Measurements from ENCODE around the gene CNN2.
"Not testable (repeated sequence)": the region's sequence is repeated elsewhere in the genome, so short reads cannot be mapped to it uniquely, and the experiment has no call there.

CNN2 gene

DNA sequence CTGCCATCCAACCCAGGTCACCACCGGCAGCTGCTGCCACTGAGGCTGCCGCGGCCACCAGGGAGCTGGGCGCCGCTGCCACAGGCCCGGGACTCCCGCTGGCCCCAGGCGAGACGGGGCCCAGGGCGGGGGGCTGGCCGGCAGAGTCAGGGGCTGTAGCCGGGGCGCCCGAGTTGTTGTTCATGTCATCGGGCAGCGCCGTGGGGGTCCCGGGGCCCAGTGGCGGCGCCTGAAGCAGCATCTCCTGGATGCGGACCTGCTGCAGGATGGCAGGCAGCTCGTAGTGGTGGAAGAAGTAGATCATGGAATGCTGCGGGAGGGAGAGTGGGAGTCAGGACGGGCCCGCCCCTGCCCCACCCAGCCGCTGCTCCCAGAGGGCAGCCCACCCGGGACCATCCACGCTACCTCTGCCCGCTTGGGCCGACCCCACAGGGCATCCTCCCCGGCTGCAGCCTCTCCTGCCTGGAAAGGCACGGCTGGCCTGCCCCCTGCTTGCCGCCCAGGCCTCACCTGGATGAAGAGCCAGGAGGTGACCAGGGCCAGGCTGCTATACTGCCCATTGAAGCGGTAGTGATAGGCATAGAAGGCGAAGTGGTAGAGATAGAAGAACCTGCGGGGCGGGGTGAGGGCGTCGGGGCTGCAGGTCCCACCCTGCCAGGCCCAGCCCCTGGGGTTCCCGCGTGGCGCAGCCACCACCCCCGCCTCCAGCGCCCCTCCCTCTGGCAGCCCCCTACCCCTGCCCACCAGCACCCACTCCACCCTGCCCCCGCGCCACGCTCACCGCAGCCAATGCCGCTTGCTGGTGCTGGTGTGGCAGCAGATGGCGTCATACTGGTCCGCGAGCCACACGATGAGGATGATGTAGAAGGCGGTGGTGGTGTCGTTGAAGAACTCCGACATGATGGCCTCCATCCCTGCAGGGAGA lies 15.6 kb upstream of the CNN2 start:
- no peak overlapping the region for H3K4me3 ChIP-seq (ENCODE audit: low read depth, low read length)

DNA sequence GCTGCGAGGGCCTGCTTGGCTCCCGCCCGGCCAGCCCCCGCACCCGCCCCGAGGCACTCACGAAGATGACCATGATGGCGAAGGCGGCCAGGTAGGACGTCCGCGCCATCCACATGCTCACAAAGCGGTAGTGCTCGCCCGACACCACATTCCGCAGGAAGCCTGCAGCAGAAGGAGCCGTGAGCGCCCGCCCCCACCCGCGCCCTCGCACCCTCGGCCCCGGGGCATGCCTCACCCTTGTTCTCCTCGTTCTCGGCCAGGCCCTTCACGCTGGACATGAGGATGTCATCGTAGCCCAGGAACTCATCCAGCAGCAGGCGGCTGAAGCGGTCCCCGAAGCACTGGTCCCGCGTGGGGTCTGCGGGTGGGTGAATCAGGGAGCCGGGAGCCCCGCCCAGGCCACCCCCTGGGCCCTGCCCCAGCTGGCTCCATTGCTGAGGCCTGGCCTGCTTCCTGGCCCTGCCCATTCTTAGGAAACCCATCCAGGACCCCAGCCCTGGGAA lies 14.5 kb upstream of the CNN2 start:
- no peak overlapping the region for H3K4me3 ChIP-seq (ENCODE audit: low read depth, low read length)

DNA sequence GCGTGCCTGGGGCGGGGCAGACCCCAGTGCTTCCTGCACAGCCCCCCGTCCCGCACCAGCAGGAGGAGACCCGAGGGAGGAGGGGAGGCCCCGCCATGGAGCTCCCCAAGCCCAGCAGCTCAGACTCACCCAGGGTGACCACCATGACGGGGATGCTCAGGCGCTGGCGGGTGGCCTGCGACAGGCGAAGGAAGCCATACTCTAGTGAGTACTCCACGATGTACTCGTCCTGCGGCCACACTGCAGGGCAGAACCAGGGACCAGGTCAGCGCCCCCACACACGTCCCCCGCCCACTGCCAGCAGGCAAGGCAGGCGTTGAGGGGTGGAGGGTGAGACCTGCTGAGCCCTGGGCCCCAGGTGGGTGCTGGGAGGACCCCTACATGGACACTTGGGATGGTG lies 14.1 kb upstream of the CNN2 start:
- H3K4me3 ChIP-seq (ENCODE audit: low read depth, low read length) = no peak overlapping the region

DNA sequence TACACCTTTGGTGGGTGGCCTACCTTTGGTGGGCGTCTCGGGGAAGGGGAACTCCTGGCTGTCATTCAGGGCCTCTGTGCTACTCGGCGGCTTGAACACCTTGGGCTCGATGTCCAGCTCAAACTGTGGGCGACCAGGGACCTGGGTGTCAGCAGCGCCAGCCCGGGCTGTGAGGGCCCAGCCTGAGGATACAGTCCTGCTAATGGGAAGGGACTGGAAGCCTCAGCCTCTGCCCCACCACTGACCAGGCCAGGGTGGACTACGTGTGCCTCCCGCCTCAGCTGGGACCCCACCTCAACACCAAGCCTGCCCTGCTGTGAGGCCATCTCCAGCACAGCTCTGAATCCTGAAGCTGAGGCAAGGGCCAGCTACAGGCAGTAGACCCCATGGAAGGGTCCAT lies 13.2 kb upstream of the CNN2 start:
- H3K4me3 ChIP-seq (ENCODE audit: low read depth, low read length) = no peak overlapping the region

DNA sequence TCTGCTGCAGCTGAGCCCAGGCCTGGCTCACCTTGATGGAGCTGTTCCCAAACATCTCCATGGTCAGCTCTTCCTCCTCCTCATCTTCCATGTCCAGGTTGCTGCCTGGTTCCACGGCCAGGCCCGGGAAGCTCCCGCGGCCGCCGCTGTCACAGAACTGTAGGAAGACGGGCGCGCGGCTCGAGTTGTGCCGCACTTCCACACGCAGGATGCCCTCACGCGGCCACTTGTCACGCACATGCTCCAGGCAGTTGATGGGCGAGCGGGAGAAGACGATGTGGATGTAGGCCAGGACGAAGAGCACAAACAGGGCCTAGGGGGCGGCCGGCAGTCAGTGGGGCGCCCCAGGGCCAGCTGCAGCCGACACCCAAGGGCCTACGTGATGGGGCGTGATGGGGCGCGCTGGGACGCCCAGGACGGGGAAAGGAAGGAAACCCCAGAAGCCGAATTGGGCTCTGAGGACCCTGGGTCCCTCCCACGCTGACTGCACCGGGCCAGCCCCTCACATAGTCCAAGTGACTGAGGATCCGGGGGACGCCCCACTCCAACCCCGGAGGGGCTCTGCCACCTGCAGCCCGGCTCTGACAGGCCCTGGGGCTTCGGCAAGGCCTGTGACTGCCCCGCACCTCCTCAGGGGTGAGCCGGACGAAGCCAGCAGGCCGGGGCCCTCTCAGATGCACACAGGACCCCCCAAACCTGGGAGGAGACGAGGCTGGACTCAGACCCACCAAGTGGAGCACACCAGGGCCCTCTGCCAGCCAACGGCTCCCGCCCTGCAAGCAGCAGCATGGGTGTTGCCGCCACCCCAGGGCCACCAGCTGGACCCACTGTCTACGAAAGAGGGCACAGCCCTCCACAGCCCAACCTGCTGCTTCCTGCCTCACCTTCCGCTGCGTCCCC lies 12.0 kb upstream of the CNN2 start:
- H3K4me3 ChIP-seq (ENCODE audit: low read depth, low read length) = no peak overlapping the region

DNA sequence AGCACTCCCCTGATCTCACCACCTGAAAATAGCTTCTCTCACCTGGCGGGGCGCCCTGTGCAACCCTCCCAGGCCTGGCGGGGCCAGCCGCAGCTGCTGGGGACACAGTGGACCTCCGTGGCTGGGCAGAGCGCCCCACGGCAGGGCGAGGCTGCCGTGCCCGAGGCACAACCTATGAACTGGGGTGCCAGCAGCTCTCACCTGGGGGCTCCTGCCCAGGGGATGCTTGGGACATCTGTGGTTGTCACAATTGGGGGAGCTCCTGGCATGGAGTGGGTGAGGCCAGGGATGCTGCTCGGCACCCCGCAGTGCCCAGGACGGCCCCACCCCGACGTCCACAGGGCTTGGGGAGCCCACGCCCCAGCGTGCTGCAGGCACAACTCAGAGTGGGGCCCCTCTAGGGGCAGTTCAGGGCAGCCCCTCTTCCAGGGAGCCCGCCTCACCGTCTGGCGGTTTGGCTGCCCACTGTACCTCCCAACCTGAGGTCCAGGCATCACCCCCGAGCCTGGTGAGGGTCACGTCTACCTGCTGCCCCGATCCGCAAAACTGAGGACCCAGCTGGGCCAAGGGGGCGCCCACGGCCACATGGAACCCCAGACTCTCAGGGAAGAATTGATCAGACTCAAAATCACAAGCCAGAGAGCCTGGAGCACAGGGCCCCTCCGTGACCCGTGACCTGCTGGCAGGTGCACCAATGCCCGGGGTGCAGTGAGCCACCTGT lies 11.2 kb upstream of the CNN2 start:
- H3K4me3 ChIP-seq (ENCODE audit: low read depth, low read length) = no peak overlapping the region

DNA sequence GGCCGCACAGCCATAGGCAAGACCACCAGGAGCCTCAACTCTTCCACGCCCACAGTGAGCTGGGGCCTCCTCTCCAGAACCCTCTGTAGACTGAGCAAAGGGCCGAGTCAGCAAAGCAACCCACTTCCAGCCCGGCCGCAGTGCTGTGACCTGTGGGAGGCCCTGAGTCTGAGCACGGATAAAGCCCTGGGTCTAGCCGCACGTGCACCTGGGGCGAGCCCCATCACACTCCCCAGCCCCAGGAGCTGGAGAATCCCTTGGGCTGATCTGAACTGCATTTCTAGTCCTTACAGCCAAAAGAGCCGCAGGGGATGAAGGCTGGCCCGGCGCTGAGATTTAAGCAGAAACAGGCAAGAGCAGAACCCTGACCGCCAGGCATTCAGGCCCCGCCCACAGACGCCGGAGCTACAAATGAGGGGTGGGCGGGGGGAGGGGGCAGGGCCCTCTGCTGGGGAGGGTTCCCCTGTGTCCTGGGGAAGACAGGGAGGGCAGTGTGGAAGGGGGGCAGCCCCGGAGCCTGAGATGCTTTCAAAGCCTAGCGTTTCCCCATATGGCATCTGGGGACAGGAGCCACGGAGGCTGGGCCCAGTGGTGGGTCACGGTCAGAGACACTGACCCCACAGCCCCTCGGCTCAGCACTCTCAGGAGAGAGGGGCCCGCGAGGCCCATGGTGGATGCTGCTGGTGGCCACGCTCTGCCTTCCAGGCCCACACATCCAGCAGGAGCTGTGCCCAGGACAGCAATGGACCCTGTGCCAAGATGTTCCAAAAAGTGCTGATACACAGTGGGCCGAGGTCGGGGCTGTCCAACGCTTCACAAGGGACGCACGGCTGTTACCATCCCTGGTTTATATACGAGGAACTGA lies 10.4 kb upstream of the CNN2 start:
- H3K4me3 ChIP-seq (ENCODE audit: low read depth, low read length) = no peak overlapping the region

DNA sequence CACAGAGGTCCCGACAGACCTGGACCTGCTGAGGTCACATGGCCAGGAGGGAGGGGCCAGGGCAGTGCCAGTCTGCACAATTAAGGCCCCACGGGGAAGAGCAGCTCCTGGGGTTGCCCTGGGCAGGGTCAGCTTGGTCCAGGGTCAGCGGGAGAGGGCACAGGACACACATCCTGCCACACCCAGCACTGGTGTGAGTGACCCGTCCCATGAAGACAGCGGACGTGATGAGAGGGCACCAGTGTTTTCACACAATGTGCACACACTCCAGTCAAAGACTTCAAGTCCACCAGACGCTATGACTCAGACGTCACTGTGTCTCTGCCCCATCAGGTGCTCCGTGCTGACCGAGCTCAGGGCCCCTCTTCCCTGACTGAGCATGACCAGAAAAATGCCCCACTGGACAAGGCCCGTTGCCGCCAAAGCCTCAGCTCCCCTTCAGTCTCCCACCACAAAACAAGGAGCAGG lies 9.7 kb upstream of the CNN2 start:
- H3K4me3 ChIP-seq (ENCODE audit: low read depth, low read length) = no peak overlapping the region

DNA sequence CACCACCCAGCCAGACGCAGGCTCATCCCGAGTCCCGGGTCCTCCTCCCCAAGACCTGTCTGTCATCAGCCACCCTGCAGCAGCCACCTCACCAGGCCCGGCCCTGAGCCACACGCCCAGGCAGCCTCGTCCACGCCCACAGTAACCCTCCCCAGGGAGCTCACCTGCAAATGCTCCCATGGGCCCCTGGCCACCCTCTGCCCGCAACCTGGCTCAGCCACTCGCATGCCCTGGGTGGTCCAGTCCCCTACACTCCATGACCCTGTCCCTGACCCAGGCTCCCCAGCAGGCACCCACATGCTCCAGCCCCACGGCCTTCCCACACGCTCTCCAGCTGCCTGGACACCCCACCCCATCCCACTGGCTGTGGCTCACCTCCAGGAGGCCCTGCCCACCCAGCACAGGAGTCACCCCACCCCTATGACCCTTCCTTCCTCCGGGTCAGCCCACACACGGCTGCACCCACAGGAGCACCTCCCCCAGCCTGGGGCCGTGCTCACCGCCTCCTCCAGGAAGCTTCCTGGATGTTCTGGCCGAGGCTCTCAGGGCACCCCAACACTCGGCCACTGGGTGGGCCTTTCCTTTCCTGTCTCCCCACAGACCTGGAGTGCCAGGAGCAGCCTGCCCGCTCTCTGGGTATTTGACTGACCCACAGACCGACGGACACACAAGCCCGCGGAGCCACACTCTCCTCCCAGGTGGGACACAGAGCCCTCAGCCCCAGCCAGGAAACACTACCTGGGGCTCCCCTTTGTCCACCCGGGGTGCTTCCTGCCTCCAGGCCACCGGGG lies 9.1 kb upstream of the CNN2 start:
- no peak overlapping the region for H3K4me3 ChIP-seq (ENCODE audit: low read depth, low read length)

DNA sequence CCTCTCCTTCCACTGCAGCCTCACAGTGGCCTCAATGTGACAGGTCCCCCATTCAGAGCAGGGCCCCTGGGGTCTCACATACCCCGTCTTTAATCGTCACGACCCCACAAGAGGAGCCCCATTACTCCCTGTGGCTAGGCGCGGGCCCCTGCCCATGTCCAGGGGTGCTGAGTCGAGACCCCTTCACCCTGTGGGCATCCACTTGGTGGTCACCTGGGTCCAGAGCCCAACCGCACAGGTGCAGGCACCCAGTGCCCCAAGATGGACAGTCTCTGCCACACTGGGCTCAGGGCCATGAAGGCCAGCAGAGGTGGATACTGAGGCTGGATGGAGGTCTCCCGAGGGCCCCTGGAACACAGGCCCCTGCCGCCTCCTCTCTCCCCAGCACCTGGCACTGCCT lies 8.5 kb upstream of the CNN2 start:
- H3K4me3 ChIP-seq (ENCODE audit: low read depth, low read length) = no peak overlapping the region

DNA sequence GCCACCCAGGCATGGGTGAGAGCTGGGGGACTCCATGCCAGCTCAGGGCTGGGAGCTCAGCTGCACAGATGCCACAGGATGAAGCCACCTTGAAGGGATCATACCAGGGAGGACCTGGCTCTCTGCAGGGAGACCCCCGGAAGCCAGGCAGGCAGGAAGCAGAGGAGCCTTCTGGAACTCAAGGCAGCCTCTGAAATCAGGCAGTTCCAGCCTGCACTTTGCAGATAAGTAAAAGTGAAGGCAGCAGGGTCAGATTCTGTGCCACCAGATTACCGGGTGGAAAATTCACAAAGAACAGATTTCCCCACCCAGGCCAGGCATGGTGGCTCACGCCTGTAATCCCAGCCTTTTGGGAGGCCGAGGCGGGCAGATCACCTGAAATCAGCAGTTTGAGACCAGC lies 8.0 kb upstream of the CNN2 start:
- H3K4me3 ChIP-seq (ENCODE audit: low read depth, low read length) = no peak overlapping the region

DNA sequence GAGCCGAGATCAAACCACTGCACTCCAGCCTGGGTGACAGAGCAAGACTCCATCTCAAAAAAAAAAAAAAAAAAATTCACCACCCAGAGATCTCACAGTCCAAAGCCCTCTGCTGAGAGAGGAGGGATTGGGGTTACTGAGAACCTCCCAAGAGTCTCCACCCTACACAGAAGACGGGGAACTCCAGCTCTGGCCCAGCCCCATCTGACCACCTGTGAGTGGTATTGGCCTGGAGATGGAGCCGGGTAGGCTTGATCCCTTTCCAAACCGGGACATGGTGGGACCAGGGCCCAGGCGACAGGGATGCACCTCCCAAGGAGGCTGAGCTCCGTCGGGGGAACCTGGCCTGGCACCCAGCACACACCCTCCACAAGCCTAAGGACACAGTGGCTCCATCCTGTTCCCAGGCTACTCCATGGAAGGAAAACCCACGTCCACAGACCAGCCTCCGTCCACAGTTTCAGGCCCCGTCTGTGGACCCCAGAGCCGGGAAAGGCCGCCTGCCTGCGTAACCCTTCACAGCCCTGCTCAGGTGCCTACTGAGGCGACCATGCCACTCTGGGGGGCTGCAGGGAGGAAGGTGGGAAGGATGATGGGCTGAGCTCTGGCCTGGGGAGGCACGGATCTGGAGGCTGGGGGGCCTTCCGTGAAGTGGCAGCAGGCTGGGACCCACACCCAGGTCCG lies 7.3 kb upstream of the CNN2 start:
- no peak overlapping the region for H3K4me3 ChIP-seq (ENCODE audit: low read depth, low read length)

DNA sequence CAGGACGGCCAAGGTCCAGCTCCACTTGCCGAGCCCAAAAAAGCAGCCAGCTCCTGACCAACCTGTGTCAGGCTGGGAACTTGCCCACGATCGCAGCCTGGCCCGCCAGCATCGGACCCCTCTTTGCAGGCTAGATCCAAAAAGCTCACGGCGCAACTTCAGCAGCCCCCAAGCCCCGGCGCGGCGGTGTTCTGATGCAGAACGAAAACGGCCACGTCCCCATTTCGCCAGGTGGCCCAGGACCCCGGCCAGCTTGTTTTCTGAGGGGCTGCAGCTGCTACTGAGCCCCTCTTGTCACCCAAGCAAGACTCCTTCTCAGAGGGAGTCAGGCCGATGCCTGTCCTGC lies 6.8 kb upstream of the CNN2 start:
- peak overlapping the region; percentile 89 for H3K4me3 ChIP-seq (ENCODE audit: low read depth, low read length)

DNA sequence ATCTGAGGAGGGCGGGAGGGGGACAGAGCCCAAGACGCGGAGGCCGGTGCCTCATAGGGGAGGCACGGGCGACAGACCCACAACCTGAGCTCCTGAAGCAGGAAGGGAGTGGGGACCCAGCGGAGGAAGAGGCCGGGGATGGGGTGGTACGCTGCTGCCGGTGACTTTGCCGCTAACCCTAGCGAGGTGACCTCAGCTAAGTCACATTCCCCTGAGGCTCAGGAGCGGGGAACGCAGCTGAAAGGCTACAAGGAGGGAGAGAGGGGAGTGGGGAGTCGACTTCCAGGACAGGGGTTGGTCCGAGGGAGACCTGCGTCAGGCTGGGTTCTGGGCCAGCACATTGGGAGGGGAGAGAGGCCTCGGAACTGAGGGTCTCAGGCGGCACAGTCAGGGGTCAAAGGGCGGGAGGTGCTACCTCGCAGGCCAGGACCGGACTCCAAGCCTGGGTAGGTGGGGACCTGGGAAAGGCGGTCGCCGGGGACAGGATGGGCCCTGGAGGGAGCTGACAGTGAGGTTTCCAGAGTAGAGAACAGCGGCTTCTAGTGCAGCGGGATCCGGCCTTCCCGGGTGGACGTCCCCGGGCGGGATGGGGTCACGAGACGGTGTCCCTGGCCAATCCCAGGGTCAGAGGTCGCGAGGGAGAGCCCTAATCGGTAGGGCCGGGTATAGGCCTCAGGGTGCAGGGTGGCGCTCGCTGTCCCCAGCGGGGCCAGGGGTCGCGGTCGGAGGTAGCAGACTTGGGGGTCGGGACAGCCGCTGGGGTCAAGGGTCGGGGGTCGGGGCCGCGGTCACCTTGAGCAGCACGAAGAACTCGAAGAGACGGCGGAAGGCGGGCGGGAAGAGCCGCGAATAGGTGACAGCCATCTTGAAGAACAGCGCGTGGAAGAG lies 6.2 kb upstream of the CNN2 start:
- H3K4me3 ChIP-seq (ENCODE audit: low read depth, low read length) = peak overlapping the region; percentile 89

DNA sequence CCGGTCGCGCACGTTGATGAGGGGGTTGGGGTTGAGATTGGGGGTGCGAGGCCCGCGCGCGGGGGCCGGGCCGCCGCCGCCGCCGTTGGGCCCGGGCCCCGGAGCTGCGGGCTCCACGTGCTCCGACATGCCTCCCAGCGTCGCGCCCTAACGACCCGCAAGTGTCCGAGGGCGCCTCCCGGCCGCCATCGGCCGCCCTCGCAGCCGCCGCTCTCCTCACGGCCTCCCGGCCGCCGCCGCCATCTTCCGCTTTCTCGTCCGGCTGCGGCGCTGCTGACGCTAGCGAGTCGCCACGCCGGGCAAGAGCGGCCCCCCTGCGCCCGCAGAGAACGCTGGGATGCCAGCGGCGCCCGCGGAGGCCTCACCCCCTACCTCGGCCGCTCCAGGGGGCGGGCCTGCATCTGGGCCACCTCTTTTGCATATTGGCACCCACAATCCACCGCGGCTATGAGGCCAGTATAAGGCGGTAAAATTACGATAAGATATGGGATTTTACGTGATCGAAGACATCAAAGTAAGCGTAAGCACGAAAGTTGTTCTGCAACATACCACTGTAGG lies 5.5 kb upstream of the CNN2 start, which contains the start of gene TMEM259:
TMEM259 (minus strand) TSS at position 256 of the 558 bp plus-strand sequence; CDS start at position 129, 127 bp downstream.
- H3K4me3 ChIP-seq (ENCODE audit: low read depth, low read length) = peak within 1 kb of the TSS; percentile 89

DNA sequence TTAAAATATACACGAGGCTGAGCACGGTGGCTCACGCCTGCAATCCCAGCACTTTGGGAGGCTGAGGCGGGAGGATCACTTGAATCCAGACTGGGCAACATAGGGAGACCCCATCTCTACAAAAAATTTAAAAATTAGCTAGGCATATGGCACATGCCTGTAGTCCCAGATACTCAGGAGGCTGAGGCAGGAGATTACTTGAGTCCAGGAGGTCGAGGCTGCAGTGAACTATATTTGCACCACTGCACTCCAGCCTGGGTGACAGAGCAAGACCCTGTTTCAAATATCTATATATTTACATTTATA lies 2.6 kb upstream of the CNN2 start:
- not testable (repeated sequence) for H3K4me3 ChIP-seq (ENCODE audit: low read depth, low read length)

DNA sequence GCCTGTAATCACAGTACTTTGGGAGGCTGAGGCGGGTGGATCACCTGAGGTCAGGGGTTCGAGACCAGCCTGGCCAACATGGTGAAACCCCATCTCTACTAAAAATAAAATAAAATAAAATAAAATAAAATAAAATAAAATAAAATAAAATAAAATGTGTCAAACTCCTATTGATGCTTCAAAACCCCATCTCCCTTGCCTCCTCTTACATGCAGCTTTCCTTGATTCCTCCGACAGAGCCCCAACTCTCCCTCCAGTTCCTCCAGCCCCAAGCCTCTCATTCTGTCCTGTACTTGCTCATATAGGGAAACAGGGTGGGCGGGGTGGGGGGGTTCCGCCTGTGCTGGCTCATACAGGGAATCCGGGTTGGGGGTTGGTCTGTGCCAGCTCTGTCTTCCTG lies 1.3 kb upstream of the CNN2 start:
- H3K4me3 ChIP-seq (ENCODE audit: low read depth, low read length) = not testable (repeated sequence)

Measured in iPS-11a (cell line).